HG03060 (cell line): ENCODE measurements around the gene DDR2.
"Not testable (repeated sequence)": the region's sequence is repeated elsewhere in the genome, so short reads cannot be mapped to it uniquely, and the experiment has no call there.

Source experiments
- ATAC-seq: cut with Tn5 transposase; IDR thresholded peaks from one replicate; pipeline ENCODE4 v1.9.1; 2021; ENCODE audit warnings: low read depth, moderate number of reproducible peaks; ENCODE audit not compliant: unreplicated experiment

The DDR2 gene

DNA sequence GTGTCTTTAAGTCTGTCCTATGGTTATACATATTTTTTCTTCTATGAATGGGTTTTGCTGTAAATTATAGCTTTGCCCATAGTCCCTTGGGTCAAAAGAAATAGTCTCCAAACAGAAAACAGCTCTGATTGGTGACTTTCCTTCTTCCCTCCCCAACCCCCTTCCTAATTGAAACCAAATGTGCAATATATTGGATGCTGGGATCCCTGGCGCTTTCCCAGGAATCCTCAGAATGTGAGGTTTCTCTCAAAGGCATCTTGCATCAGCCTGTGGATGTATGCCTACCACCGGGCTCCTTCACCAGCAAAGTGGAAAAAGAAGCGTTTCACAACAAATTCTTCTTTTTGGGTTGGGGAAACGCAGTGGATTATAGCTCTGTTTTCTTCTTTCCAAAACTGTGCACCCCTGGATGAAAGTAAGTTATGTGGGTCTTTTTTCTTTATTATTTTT, at the start of gene DDR2:
TSS of gene DDR2 (plus strand) at position 248 of the 450 bp plus-strand sequence. CDS start 86,600 bp downstream, outside the sequence.
- no peak for ATAC-seq

DNA sequence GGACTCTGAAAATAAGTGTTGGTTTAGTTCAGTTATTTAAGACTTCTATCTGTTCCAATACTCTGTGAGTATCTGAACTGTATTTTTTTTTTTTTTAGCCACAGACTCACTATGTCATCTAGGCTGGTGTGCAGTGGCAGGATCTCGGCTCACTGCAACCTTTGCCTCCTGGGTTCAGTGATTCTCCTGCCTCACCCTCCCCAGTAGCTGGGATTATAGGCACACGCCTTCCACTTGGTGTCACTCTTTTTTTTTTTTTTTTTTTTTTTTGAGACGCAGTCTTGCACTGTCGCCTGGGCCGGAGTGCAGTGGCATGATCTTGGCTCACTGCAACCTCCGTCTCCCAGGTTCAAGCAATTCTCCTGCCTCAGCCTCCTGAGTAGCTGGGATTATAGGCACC, 49.4 kb upstream of the DDR2 start:
- ATAC-seq: not testable (repeated sequence)

DNA sequence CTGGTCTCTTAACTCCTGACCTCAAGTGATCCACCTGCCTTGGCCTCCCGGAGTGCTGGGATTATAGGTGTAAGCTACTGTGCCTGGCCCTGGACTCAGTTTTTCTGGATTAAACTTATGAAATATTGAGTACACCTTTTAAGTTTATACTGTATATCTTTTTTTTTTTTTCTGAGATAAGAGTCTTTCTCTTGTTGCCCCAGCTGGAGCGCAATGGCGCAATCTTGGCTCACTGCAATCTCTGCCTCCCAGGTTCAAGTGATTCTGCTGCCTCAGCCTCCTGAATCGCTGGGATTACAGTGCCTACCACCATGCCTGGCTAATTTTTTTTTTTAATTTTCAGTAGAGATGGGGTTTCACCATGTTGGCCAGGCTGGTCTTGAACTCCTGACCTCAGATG, 47.2 kb upstream of the DDR2 start:
- ATAC-seq: not testable (repeated sequence)

DNA sequence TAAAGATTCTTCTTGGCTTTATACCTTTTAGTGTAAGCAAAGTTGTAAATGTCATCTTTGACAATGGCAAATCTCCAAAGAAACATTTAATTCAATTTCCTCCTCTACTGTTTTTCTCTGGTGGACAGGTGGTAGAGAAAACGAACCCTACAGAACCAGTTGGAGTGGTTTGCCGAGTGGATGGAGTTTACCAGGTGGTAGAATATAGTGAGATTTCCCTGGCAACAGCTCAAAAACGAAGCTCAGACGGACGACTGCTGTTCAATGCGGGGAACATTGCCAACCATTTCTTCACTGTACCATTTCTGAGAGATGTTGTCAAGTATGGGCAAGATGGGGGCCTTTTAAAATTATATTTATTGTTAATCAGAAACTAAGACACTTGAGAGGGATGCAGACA, 44.9 kb upstream of the DDR2 start:
- ATAC-seq: no peak

DNA sequence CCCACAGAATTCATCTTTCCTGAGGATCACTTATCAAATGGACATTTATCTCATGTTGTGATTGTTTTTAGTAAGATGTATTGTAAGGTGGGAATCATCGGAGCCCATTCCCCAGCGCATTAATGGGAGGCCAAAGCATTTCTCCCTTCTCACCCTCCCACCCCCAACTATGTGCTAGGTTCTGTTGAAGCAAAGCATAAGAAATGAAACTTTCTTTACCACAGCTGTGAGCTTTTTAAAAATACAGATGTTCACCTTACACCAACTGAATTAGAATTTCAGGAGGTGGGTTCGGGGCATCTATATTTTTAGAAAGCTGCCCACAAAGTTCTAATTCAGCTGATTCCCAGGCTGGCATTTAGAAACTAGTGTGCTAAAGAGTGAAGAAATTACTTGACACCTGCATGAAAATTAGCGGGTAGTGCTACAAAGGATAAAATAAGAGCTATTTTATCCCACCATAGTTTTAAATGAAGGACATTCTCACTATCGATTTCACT, 44.5 kb upstream of the DDR2 start:
- no peak for ATAC-seq

DNA sequence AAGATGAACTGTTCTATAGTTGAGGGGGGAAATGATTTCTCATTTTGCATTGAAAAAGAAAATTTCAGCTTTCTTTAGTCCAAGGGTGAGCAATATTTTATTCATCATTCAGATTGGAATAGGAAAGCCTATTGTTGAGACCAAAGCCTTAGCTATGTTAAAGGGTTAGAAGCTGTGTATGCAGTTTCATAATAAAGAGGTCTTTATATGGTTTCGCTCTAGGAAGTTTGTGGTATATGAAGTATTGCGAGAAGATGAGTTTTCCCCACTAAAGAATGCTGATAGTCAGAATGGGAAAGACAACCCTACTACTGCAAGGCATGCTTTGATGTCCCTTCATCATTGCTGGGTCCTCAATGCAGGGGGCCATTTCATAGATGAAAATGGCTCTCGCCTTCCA, 42.2 kb upstream of the DDR2 start:
- ATAC-seq: no peak

DNA sequence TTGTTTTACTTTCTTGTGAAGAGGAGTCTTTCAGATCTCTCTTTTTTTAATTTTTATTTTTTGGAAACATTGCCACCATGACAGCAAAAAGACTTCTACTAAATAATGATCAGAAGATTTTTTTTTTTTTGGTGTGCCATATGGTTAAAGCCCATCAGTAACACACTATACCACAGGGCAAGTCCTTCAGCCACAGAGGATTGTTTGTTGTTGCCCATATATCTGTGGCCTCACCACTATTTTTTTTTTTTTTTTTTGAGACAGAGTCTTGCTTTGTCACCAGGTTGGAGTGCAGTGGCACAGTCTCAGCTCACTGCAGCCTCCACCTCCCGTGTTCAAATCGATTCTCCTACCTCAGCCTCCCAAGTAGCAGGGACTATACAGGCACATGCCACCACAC, 41.6 kb upstream of the DDR2 start:
- ATAC-seq: no peak

DNA sequence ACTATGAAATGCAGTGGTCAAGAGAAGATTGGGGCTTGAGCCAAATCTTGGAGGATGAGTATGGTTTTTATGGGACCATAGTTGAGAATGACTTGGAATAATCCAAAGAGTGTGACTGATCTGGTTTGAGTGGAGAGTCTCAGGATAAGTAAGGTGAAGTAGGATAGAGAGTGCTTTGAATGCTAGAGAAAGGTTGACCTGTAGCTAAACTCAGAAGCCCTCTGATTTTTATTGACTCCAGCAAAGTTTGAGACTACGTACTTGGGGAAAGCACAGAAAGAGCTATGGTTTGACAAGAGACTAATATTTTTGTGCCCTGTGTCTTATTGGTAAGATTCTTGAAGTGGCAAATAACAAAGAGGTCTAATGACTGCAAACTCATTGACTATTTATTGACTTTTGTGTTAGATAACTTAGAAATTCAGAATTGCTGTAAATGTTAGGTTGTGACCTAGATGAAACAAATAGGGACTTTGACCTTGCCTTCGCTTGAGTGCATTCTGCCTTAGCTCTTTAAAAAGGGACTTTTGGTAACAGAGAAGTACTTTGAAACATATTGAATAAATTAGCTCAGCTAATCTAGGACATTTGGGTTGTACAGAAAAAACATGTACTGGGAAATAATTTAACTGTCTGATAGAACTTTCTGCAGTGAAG, 35.6 kb upstream of the DDR2 start:
- no peak for ATAC-seq

DNA sequence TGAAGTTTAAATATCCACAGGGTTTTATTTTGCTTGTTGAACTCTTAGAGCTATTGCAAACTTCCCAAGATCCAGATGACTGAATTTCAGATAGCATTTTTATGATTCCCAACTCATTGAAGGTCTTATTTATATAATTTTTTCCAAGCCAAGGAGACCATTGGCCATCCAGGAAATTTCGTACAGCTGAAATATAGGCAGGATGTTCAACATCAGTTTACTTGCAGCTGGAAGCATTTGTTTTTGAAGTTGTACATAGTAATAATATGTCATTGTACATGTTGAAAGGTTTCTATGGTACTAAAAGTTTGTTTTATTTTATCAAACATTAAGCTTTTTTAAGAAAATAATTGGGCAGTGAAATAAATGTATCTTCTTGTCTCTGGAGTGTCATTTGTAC, 32.8 kb upstream of the DDR2 start:
- no peak for ATAC-seq

DNA sequence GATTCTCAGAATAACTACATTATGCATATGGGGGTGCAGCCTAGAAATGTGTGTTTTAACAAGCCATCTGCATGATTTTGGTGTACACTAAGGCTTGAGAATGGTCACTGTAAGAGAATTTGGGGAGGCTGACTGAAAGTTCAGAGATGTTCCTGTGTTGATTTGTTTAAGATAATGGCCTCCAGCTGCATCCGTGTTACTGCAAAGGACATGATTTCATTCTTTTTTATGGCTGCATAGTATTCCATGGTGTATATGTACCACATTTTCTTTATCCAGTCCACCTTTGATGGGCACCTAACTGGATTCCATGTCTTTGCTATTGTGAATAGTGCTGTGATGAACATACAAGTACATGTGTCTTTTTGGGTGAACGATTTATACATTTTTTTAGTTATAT, 29.1 kb upstream of the DDR2 start:
- ATAC-seq: not testable (repeated sequence)

DNA sequence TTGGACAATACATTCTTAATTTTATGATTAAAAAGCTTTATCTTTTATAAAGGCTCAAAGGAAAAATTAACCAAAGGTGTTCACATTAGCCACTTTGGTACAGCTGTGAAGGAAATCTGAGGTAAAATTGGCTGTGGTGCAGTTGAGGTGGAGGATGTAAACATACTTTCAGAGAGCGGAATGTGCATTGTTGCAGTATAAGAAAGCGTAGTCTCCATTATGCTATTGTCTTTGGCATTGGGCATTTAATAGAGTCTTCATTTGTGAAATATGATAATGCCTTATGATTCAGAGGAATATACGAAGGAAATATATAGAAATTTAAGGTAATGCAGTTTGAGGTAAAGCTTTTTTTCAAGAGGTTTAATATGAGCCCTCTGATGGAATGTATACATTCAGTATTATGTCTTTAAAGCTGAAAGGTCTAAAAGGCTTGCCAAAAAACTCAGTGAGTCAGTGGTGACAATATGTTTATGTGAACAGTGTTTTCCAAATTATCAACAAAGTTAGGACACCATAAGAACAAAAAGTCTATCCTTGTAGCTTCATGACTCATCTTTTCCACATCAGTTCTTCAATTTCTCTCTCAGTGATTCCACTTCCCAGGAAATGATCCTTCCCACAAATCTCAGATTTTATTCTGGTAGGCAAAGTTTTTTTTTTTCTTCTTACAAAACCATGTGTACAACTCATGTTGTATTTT, 26.9 kb upstream of the DDR2 start:
- no peak for ATAC-seq

DNA sequence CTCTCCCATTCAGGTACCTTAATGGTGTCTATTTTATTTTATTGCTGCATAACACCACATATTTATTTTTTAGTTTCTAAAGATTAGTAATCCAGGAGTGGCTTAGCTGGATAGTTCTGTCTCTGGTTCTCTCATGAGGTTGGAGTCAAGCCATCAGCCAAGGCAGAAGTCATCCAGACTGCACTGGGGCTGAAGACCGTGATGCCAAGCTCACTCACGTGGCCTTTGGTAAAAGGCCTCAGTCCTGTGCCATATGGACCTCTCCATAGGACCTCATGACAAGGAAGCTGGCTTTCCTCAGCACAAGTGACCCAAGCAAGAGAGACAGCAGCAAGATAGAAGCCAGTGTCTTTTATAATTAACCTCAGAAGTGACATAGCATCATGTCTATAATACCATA, 23.0 kb upstream of the DDR2 start:
- ATAC-seq: no peak

DNA sequence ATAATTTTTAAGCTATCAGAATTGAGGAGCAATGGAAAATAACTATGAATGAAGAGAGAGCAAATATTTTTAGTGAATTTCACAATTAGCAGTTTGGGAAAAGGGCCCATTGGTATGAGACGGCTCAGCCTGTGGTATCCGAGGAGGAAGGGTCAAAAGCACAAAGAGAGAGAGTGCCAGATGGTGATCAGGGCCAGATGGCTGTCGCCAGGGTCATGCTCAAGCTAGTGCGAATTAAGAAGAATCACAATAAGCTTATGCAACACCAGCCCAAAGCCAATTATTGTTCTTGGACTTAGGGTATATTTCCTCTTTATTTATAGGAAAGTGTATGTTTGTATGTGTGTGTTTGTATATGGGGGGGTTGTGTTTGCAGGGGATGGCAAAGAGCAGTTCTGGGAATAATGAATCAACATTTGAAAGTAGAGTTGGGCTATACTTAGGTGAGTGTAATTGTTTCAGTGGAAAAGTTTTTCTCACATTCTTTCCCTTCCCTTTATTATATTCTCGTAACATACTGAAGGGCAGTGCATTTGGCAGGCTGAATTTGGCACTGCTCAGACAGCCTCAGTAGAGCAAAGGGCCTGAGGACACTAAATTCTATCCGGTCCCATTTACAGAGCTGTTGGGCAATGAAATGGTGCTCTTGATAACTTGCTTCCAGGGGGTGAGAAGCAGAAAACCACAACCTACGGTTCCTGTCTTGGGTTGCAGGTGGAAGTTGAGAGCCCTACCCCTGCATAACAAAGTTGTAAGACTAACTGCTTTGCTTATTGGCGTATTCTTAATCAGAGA, 19.5 kb upstream of the DDR2 start:
- ATAC-seq: no peak

DNA sequence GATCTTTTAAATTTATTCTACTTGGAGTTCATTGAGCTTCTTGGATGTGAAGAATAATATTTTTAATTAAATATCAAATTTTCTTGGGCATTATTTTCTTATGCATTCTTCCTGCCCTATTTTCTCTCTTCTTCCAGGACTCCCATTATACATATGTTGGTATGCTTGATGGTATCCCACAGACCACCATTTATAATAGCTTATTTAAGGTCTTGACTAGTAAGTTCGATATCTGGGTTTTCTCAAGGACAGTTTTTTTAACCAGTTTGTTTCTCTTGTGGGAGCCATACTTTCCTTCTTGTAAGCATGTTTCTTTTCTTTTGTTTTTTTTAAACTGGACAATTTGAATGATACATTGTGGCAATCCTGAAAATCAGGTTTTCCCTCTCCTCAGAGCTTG, 15.4 kb upstream of the DDR2 start:
- ATAC-seq: no peak

DNA sequence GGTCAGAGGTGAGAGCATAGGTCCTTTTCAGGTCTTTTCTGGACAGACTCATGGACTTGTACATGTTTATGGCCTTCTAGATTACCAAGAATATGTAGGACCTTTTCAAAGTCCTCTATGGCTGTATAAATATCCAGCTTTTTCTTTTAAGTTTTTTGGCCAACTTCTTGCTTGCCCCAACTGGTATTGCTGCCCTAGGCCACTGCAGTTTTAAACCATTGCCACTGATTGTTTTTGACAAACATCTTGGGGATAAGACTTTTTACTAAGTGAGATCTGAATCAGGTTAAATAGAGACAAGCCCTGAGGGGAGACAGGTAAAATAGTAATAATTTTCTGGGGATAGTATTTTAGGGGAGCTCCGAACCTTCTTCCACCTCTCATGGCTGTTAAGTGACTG, 14.8 kb upstream of the DDR2 start:
- no peak for ATAC-seq

DNA sequence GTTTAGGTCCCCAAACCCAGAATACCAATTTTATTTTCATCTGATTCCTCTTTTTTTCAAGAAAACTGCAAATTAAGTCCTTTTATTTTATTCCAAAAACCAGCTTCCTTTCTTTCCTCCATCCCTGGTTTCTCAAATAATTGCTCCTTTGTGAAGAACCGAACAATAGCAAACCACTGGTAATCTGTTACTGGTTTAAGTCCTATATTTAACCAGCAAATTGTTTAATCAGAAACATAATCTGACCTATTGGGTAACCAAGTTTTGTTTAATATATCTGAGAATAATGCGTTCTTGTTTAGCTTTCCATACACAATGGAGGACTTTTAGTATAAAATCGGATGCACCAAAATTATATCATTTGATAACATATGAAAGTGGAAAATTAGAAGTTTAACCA, 13.2 kb upstream of the DDR2 start:
- ATAC-seq: no peak

DNA sequence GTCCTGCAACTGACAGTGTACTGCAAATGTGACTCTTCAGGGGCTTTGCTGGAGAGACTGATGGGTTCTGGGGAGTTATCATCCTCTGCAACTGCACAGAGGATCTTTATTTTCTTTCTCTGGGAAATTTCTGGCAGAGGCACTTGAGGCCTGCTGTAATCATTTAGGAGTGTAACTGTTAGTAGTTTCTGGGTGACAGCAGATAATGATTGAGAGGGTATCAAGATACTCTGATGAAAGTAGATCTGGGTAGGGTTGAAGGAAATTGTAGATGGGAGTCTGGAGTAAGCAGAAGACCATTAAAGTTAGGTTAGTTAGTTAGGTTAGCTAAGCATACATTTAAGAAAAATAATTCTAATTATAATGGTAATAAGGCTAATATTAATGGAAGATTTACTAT, 11.0 kb upstream of the DDR2 start:
- no peak for ATAC-seq

DNA sequence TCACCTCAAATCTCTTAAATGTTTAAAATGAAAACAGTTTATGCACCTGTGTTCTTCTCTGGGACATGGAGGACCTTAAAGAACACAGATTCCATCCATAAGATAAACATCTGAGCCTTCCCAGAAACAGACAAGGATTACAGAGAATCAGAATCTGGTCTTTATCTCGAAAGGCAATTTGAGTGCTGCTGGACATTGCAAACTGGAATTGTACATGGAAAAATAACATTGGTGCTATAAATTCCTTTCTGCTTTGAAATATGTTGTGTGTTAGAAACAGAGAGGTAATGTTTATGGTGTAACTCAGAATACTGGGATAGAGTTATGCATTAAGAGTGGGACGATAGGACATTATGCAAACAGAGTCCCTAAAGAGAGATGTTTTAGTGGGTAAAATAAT, 6.6 kb upstream of the DDR2 start:
- no peak for ATAC-seq

DNA sequence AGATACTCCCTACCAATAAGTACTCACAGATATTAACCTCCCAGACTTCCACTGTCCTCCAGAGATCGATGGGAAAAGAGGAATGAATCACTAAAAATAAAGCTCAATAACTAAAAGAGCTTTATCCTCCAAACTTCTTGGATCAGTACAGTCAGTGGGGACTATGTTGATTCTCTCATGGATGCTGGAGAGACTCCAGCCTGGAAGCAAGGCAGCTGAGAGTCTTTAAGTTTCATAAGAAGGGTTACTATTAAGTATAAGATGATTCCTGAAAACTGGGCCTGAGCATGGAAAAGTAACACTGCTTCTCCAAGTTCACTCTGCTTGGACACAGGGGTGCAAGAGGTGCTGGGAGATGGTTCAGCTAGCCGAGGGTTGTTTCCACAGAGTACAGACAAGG, 6.2 kb upstream of the DDR2 start:
- ATAC-seq: no peak

DNA sequence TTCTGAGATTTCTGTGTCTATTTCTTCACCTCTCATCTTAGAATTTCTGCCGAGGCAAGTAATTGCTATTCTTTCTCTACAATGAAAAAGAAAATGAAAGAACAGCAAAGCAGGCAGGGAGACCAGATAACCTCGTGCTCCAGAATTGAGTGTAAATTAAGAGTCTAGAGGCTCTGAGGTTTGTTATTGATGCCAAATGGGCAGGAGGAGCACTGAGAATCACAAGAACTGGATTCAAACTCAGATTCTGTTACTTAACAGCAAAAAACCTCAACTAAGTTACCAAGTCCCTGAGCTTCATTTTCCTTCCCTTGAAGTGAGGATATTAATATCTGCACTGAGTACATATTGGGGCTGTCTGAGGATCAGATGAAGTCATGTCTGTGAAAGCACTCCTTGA, 5.5 kb upstream of the DDR2 start:
- no peak for ATAC-seq

DNA sequence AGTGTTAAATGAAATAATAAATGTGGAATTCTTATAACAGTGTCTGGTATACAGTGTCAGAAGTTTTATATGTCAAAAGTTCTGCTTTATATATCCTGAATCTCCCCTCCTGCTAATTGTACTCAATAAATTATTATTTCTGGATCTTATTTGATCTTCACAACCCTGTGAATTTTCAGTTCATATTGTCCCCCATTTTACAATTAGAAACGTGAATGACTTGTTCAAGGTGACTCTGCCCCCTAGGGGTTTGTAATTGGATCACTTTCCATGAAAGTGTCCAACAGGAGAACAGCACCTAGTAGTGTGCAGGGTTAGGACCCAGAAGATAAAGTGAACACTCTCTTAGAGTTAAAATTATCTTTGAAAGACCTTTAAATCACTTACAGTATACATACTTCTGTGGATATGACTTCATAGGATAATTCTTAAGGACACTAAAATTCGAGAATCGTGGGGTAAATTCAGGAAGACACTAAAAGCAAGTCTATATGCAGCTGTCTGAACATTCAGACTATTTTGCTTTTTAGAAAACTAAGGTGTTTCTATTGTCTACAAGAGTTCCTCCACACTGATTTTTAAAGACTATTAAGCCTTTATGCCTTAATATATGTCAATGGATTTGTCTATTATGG, 4.5 kb upstream of the DDR2 start:
- ATAC-seq: no peak
